K562 (cell line): ENCODE data around the gene CCSER1. TPM values are rescaled to one million over a fixed set of nuclear protein-coding genes. Genes with fewer than 3 reads are reported as not detected.

ENCODE experiments used
- ATAC-seq: fragments of 200-7000 bp; cut with Tn5 transposase; 3 replicates; pipeline ENCODE4 v1.9.1; 2020; ENCODE audit warnings: moderate library complexity
- BruUV-seq: library from RNA; stranded (reverse); fragments of 400-500 nt; replicated peaks from 2 replicates; lab custom pipeline; 2021; lab: Mats Ljungman, UMichigan
- CTCF ChIA-PET: fragments of 300-600 bp; formaldehyde crosslinking; extraction: SDS; loops from one replicate; lab custom pipeline; 2021; ENCODE audit warnings: low intra/inter-chr PET ratio; lab: Yijun Ruan, JAX
- POLR2A ChIA-PET: fragments of 300-600, 350-650 bp; sonication (Branson Sonifier 250); formaldehyde crosslinking; extraction: SDS; loops from one replicate; lab custom pipeline; 2021; ENCODE audit warnings: antibody characterized with exemption, inconsistent platforms; lab: Yijun Ruan, JAX
- DNase-seq, 4 experiments: peaks; one replicate each; pipeline versions ENCODE4 v3.0.0 to v3.0.0-alpha.2; 2011 to 2018; ENCODE audit warnings: low spot score in 3 of 4, mixed read lengths in 3 of 4; ENCODE audit errors: extremely low read depth in 1 of 4
- FAIRE-seq: peaks from 2 replicates; lab custom pipeline; 2011; peaks lifted over from hg19 to GRCh38; lab: Jason Lieb, UNC
- H2AFZ ChIP-seq: 2 replicates; pipeline ENCODE4 v1.6.0; 2011; ENCODE audit warnings: low read depth, low read length, control low read depth, inconsistent platforms
- H3K27ac ChIP-seq: fragments of 200-600 bp; 3 replicates; pipeline ENCODE4 v1.8.0; 2011; ENCODE audit warnings: low read depth, mild to moderate bottlenecking, control low read depth, inconsistent platforms, low read length, moderate library complexity, mixed read lengths; ENCODE audit errors: extremely low read depth
- H3K27me3 ChIP-seq, 2 experiments: fragments of 300-600 bp in 1 of 2; 2 replicates in 1 of 2; 3 replicates in 1 of 2; pipeline versions ENCODE4 v1.6.0 to v1.8.0; 2011; ENCODE audit warnings: inconsistent platforms in 2 of 2, low read length in 2 of 2, mild to moderate bottlenecking in 1 of 2, mixed read lengths in 1 of 2, moderate library complexity in 1 of 2; ENCODE audit not compliant: control insufficient read depth in 2 of 2, insufficient read depth in 2 of 2
- H3K36me3 ChIP-seq: fragments of 300-600 bp; 3 replicates; pipeline ENCODE4 v1.8.0; 2011; ENCODE audit warnings: mild to moderate bottlenecking, low read length, inconsistent platforms; ENCODE audit not compliant: control insufficient read depth, insufficient read depth
- H3K4me1 ChIP-seq, 2 experiments: fragments of 200-600 bp in 1 of 2; replicated peaks in 1 of 2; 2 replicates in 1 of 2; 3 replicates in 1 of 2; pipeline versions ENCODE4 v1.5.1 to v1.8.0; 2011; ENCODE audit warnings: inconsistent platforms in 2 of 2, low read length in 2 of 2, mild to moderate bottlenecking in 1 of 2, mixed read lengths in 1 of 2, moderate library complexity in 1 of 2; ENCODE audit not compliant: control insufficient read depth in 2 of 2, insufficient read depth in 2 of 2
- H3K4me2 ChIP-seq: 2 replicates; pipeline ENCODE4 v1.6.1; 2011; ENCODE audit warnings: low read length, control low read depth, inconsistent platforms, mixed read lengths; ENCODE audit not compliant: insufficient read depth
- H3K4me3 ChIP-seq: fragments of 200-600 bp; sonication (generic), shearing (Covaris generic); 2 replicates; pipeline ENCODE4 v1.5.1; 2016; ENCODE audit warnings: control low read depth, inconsistent platforms
- H3K79me2 ChIP-seq: fragments of 200-600 bp; 3 replicates; pipeline ENCODE4 v1.8.0; 2011; ENCODE audit warnings: low read length, inconsistent platforms; ENCODE audit not compliant: control insufficient read depth, insufficient read depth
- H3K9ac ChIP-seq, 2 experiments: 2 replicates each; pipeline versions ENCODE4 v1.6.0 to v1.6.1; 2011; ENCODE audit warnings: low read depth in 2 of 2, low read length in 2 of 2, control low read depth in 1 of 2, inconsistent platforms in 1 of 2, mild to moderate bottlenecking in 1 of 2, mixed read lengths in 1 of 2; ENCODE audit not compliant: insufficient read depth in 1 of 2
- H3K9me1 ChIP-seq: one replicate; pipeline ENCODE4 v1.6.0; 2011; ENCODE audit warnings: inconsistent platforms, mild to moderate bottlenecking, low read length, moderate library complexity; ENCODE audit not compliant: control insufficient read depth, insufficient read depth
- H3K9me3 ChIP-seq: replicated peaks from 2 replicates; pipeline ENCODE4 v1.5.1; 2011; ENCODE audit warnings: low read depth, low read length, inconsistent platforms; ENCODE audit not compliant: control insufficient read depth, insufficient read depth
- H4K20me1 ChIP-seq: replicated peaks from 2 replicates; pipeline ENCODE4 v1.6.1; 2011; ENCODE audit warnings: low read length, inconsistent platforms, mixed read lengths; ENCODE audit not compliant: control insufficient read depth, insufficient read depth
- MTA2 ChIP-seq: fragments of 450-650 bp; IDR thresholded peaks from 2 replicates; pipeline ENCODE4 v1.6.1; 2016; ENCODE audit warnings: low read depth
- MXI1 ChIP-seq: IDR thresholded peaks from 2 replicates; pipeline ENCODE4 v1.6.1; 2011; ENCODE audit warnings: low read depth, mild to moderate bottlenecking, improper control_type of control experiment, low read length
- ZBTB1 ChIP-seq: sonication (generic); formaldehyde crosslinking; IDR thresholded peaks from 2 replicates; pipeline ENCODE4 v1.8.1; 2023; ENCODE audit warnings: missing genetic modification reagents, low read depth, mild to moderate bottlenecking, borderline replicate concordance
- WGBS: fragments of 100-300 bp; shearing (Covaris generic); methylation state at CpG from one replicate; pipeline ENCODE4 v1.1.6; 2016; ENCODE audit warnings: low coverage, mixed read lengths; ENCODE audit not compliant: insufficient coverage; ENCODE audit errors: missing lambda C conversion rate; 5-methylcytosine and 5-hydroxymethylcytosine counted together
- in situ Hi-C: fragments of 300-500 bp; cut with MboI; formaldehyde crosslinking; loops from 4 replicates; pipeline ENCODE4 v1.15.0; 2018; ENCODE audit warnings: inconsistent platforms, mixed read lengths
- intact Hi-C: fragments of 100-400 bp; cut with micrococcal nuclease; formaldehyde crosslinking; loops from 2 replicates; pipeline ENCODE4 v1.14.2; 2022
- polyA plus RNA-seq, 8 experiments: library from polyadenylated mRNA; depleted of rRNA in 4 of 8; stranded (reverse) in 5 of 8; unstranded in 3 of 8; fragments of >200 nt; fragmentation: Nextera tagmentation in 2 of 8; fragmentation: Illumina TruSeq in 1 of 8; extraction: Ambion mirVana in 2 of 8; extraction: Trizol in 1 of 8; gene quantifications; 2 replicates each; pipeline versions ENCODE4 v1.2.1 to v1.2.3, GENCODE V29; 2011 to 2014; ENCODE audit warnings: inconsistent platforms in 1 of 8, missing spikeins in 1 of 8
- total RNA-seq, 7 experiments: library from RNA; depleted of rRNA in 6 of 7; stranded (reverse); fragments of >200 nt in 6 of 7; fragmentation: Illumina TruSeq in 2 of 7; extraction: Trizol in 2 of 7; gene quantifications; 2 replicates each; pipeline versions ENCODE4 v1.2.1 to v1.2.3, GENCODE V29; 2011 to 2021; ENCODE audit warnings: low replicate concordance in 1 of 7
- TF ChIP-seq, protein P1 (sequence below): IDR thresholded peaks from 3 replicates; pipeline ENCODE4 v1.6.1; 2011; ENCODE audit warnings: borderline replicate concordance, mild to moderate bottlenecking, moderate library complexity; ENCODE audit not compliant: insufficient read length; ENCODE audit errors: extremely low read depth

CCSER1 gene
- total and polyA plus RNA-seq, 9 of the 15 experiments (the other 6 are each of a cell fraction or from before 2014, with no cell fraction given): not detected

DNA sequence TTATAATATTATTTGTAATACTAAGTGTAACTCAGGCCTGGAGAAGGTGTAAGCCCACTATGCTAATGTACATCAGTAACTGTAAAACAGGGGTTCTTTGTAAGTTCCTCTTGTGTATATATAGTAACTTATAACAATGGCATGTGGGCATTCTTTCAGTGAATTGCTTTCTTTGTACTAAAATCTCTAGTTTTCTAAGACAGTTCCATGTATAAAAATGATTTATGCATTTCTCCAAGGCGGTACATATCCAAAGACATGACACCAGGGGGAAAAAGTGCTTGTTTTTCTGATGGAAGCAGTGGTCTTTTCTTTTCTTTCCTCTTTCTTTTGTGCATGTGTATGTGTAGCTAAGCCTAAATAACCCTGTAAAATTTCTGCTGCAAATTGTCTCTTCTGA is 1474.2 kb downstream of the CCSER1 start (continued):
- TF ChIP-seq, protein P1, sequence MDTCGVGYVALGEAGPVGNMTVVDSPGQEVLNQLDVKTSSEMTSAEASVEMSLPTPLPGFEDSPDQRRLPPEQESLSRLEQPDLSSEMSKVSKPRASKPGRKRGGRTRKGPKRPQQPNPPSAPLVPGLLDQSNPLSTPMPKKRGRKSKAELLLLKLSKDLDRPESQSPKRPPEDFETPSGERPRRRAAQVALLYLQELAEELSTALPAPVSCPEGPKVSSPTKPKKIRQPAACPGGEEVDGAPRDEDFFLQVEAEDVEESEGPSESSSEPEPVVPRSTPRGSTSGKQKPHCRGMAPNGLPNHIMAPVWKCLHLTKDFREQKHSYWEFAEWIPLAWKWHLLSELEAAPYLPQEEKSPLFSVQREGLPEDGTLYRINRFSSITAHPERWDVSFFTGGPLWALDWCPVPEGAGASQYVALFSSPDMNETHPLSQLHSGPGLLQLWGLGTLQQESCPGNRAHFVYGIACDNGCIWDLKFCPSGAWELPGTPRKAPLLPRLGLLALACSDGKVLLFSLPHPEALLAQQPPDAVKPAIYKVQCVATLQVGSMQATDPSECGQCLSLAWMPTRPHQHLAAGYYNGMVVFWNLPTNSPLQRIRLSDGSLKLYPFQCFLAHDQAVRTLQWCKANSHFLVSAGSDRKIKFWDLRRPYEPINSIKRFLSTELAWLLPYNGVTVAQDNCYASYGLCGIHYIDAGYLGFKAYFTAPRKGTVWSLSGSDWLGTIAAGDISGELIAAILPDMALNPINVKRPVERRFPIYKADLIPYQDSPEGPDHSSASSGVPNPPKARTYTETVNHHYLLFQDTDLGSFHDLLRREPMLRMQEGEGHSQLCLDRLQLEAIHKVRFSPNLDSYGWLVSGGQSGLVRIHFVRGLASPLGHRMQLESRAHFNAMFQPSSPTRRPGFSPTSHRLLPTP: no peak
- no peak for TF ChIP-seq MTA2
- TF ChIP-seq, all 486 proteins: peak for 0

DNA sequence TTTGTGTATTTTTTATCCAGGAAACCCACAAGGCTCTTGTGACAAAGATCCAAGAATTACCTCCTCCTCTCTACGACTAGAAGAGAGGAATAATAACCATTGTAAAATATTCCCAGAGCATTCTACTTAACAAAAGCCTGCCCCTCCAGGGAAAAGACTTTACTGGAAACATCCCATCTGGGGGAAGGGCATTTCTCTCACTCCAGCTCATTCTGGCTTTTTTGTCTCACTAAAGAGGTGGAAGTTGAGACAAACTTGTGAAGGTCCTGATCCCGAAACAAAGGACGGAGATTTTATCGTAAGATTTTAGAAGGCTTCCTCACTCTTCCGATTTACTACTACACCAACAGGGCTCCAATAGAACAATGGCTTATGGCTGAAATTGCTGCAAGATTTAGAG is 1484.6 kb downstream of the CCSER1 start:
- 3% methylated on average over 5 of the region's 5 CpGs for WGBS
- H3K27ac ChIP-seq: no peak overlapping the region
- intact Hi-C loops: no loop called here
- H3K4me3 ChIP-seq: no peak overlapping the region
- ATAC-seq (no peak), DNase-seq (no peak), FAIRE-seq (no peak)
- H3K9ac ChIP-seq: no peak overlapping the region
- no peaks in the 10 kb centered on the region for H3K4me1 ChIP-seq
- ChIA-PET CTCF (no interaction called here), POLR2A (interaction anchor here (0.6 kb wide), 1 partner anchor 26 kb away, joined by 3 read pairs; no protein-coding TSS in a partner anchor)
- no peaks in the 10 kb centered on the region for H4K20me1 ChIP-seq
- H3K9me3 ChIP-seq: no peaks in the 10 kb centered on the region
- BruUV-seq: no TSS peak
- no peaks in the 10 kb centered on the region for H3K9me1 ChIP-seq
- no peaks in the 10 kb centered on the region for H3K79me2 ChIP-seq
- no peak overlapping the region for H3K4me2 ChIP-seq
- in situ Hi-C loops: no loop called here
- TF ChIP-seq MXI1 (no peak), ZBTB1 (CRISPR knock-in tag) (no peak)
- H3K27me3 ChIP-seq: no peaks in the 10 kb centered on the region
- H3K36me3 ChIP-seq: no peaks in the 10 kb centered on the region
- no peak overlapping the region for H2AFZ ChIP-seq
